ENCODE data around the gene ADARB2.

The ADARB2 gene

DNA sequence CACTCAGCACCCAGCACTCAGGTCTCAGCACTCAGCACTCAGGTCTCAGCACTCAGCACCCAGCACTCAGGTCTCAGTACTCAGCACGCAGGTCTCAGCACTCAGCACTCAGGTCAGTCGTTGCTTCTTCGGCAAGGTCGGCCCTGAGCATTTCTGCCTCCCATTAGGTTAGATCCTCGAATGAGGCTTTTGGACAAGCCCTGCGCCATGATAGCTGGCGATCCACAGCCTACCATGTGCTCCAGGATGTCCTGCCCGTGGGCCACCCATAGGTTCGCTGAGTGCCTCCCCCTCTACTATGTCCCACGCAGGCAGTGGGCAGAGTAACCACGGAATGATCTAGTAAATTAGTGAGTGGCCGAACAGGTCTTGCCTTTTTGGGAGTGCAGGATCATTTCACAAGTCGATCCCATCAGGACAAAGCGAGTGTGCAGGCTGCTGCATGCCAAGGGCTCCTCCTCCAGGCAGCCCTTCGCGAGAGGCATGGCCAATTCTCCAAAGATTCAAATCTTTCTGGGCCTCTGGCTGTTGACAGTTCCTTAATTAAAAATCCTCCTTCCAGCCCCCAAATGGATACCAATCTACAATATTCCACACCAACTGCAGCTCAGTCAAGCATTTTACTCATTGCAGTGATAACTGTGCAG, 206.3 kb downstream of the ADARB2 start:
- H3K27me3 ChIP-seq (ENCODE audit: insufficient read depth, low read depth) = no peaks in the 10 kb centered on the region
- TF ChIP-seq, protein P1, sequence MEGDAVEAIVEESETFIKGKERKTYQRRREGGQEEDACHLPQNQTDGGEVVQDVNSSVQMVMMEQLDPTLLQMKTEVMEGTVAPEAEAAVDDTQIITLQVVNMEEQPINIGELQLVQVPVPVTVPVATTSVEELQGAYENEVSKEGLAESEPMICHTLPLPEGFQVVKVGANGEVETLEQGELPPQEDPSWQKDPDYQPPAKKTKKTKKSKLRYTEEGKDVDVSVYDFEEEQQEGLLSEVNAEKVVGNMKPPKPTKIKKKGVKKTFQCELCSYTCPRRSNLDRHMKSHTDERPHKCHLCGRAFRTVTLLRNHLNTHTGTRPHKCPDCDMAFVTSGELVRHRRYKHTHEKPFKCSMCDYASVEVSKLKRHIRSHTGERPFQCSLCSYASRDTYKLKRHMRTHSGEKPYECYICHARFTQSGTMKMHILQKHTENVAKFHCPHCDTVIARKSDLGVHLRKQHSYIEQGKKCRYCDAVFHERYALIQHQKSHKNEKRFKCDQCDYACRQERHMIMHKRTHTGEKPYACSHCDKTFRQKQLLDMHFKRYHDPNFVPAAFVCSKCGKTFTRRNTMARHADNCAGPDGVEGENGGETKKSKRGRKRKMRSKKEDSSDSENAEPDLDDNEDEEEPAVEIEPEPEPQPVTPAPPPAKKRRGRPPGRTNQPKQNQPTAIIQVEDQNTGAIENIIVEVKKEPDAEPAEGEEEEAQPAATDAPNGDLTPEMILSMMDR (conservative IDR thresholded peaks at IDR 0.05; ENCODE audit: low read depth, low read length) = no peak
- no peaks in the 10 kb centered on the region for H3K4me1 ChIP-seq (ENCODE audit: low read depth, poor library complexity, severe bottlenecking)
- H4K20me1 ChIP-seq (ENCODE audit: insufficient read depth) = no peaks in the 10 kb centered on the region
- H3K36me3 ChIP-seq (ENCODE audit: insufficient read depth) = no peaks in the 10 kb centered on the region
- no peaks in the 10 kb centered on the region for H3K79me2 ChIP-seq (ENCODE audit: insufficient read depth, low read depth)
- H3K9ac ChIP-seq = no peak overlapping the region
- H3K27ac ChIP-seq = no peak overlapping the region
- no peak overlapping the region for H3K4me2 ChIP-seq
- no peak overlapping the region for H3K4me3 ChIP-seq (IDR thresholded peaks at IDR 0.05; ENCODE audit: insufficient read depth, low read depth, low read length)
- H2AFZ ChIP-seq (ENCODE audit: low read depth) = no peak overlapping the region

DNA sequence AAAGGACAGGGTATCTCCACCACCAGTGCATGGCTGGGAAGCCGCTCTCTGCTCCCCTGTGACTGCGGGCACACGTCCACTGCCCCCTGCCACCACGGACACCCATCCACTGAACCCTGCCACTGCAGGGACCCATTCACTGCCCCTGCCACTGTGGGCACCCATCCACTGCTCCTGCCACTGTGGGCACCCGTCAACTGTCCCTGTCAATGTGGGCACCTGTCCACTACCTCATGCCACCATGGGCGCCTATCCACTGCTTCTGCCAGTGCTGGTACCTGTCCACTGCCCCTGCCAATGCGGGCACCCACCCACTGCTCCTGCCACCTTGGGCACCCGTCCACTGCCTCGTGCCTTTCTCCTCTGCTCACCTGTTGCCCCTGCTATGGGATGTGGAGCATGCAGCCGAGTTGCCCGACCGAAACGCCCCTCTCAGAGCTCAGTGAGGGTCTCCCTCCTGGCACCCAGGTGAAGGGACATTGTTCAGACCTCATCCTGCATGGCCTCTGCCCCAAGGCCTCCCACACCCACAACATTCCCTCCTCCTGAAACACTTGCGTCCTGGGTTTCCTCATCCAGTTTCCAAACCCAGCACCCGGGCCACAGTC, 207.4 kb downstream of the ADARB2 start:
- TF ChIP-seq, protein P1 (conservative IDR thresholded peaks at IDR 0.05; ENCODE audit: low read depth, low read length) = no peak
- no peak overlapping the region for H3K9ac ChIP-seq
- no peak overlapping the region for H3K4me2 ChIP-seq
- no peak overlapping the region for H3K4me3 ChIP-seq (IDR thresholded peaks at IDR 0.05; ENCODE audit: insufficient read depth, low read depth, low read length)
- no peaks in the 10 kb centered on the region for H3K4me1 ChIP-seq (ENCODE audit: low read depth, poor library complexity, severe bottlenecking)
- no peaks in the 10 kb centered on the region for H3K27me3 ChIP-seq (ENCODE audit: insufficient read depth, low read depth)
- no peaks in the 10 kb centered on the region for H4K20me1 ChIP-seq (ENCODE audit: insufficient read depth)
- H2AFZ ChIP-seq (ENCODE audit: low read depth) = no peak overlapping the region
- no peaks in the 10 kb centered on the region for H3K79me2 ChIP-seq (ENCODE audit: insufficient read depth, low read depth)
- H3K27ac ChIP-seq = no peak overlapping the region
- H3K36me3 ChIP-seq (ENCODE audit: insufficient read depth) = no peaks in the 10 kb centered on the region

DNA sequence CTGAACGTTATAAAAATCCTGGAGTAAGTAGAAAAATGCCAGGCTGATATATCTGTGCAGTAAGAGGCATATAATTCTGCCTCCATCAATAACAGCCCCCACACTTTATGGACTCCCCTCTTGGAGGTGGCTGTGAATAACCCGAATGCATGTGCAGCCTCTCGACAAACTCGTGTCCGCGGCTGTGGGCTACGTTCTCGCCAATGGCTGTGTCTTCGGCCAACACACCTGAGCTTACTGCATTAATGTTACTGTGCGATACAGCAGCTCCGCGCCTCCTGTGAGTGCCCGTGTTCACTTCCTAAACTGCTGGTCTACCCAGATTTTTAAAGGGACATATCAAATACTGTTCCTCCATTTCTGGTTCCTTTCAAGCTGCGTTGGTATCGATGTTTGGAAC, 209.4 kb downstream of the ADARB2 start:
- Histone ChIP-seq H3K4me2 (no peak overlapping the region), H3K9ac (no peak overlapping the region), H2AFZ (ENCODE audit: low read depth) (no peak overlapping the region)

DNA sequence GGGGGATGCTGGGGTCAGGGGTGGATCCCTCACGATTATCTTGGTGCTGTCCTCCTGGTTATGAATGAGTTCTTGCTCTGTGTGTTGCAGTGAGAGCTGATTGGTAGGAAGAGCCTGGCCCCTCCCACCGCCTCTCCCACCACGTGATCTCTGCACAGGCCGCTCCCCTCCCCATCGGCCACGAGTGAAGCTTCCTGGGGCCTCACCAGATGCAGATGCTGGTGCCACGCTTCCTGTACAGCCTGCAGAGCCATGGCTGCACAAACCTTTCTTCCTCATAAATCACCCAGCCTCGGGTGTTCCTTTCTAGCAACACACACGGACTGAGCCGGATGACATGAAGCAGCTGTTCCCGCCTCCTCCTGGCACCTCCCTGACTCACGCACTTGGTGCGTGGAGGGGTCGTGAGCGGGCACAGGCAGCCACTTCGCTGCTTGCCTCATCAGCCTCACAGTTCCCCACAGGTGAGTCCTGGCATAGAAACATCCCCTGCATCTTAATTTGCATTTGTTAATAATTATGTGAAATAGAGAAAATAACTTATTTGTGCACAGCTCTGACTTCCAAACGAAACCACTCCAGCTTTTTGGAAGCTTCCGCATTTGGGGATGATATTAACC, 210.8 kb downstream of the ADARB2 start:
- no peak overlapping the region for H3K4me3 ChIP-seq (IDR thresholded peaks at IDR 0.05; ENCODE audit: insufficient read depth, low read depth, low read length)
- no peak overlapping the region for H3K27ac ChIP-seq
- H3K4me1 ChIP-seq (ENCODE audit: low read depth, poor library complexity, severe bottlenecking) = no peaks in the 10 kb centered on the region
- TF ChIP-seq, protein P1 (conservative IDR thresholded peaks at IDR 0.05; ENCODE audit: low read depth, low read length) = no peak
- no peaks in the 10 kb centered on the region for H3K36me3 ChIP-seq (ENCODE audit: insufficient read depth)
- no peak overlapping the region for H3K9ac ChIP-seq
- no peaks in the 10 kb centered on the region for H3K27me3 ChIP-seq (ENCODE audit: insufficient read depth, low read depth)
- H2AFZ ChIP-seq (ENCODE audit: low read depth) = no peak overlapping the region
- H4K20me1 ChIP-seq (ENCODE audit: insufficient read depth) = no peaks in the 10 kb centered on the region
- no peaks in the 10 kb centered on the region for H3K79me2 ChIP-seq (ENCODE audit: insufficient read depth, low read depth)
- no peak overlapping the region for H3K4me2 ChIP-seq

More for the DNA sequence above, 209.4 kb downstream of the ADARB2 start:
- Histone ChIP-seq H3K4me1 (ENCODE audit: low read depth, poor library complexity, severe bottlenecking) (no peaks in the 10 kb centered on the region), H3K79me2 (ENCODE audit: insufficient read depth, low read depth) (no peaks in the 10 kb centered on the region), H3K4me3 (IDR thresholded peaks at IDR 0.05; ENCODE audit: insufficient read depth, low read depth, low read length) (no peak overlapping the region), H3K36me3 (ENCODE audit: insufficient read depth) (no peaks in the 10 kb centered on the region), H4K20me1 (ENCODE audit: insufficient read depth) (no peaks in the 10 kb centered on the region), H3K27ac (no peak overlapping the region), H3K27me3 (ENCODE audit: insufficient read depth, low read depth) (no peaks in the 10 kb centered on the region)
- TF ChIP-seq, protein P1 (conservative IDR thresholded peaks at IDR 0.05; ENCODE audit: low read depth, low read length) = no peak
